ENCODE results near the gene STXBP4. TPM values are rescaled to one million over a fixed set of nuclear protein-coding genes. Genes with fewer than 3 reads are reported as not detected.
A peak's percentile ranks its signal among the peaks of the same experiment; 100 is the strongest.

Gene STXBP4
- total and polyA plus RNA-seq, 2 experiments from 2014 or later, result 14.9 to 26.4 TPM

DNA sequence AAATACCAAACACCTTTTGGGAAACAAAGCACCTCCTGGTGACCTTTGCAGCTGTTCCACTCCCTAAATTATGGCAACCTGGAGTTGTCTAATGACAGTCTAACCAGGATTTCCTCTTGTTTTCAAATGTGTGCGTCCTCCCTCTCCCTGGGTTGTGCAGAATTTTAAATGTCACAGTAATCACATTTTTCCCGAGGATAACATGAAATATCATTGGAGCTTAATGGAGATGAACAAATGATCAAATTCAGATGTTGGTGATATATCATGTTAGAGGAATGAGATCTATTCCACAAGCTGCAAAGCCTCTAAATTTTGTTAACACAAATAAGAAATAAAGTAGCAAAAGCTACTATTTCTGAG is 209.3 kb downstream of the STXBP4 start:
- Histone ChIP-seq H3K4me1 (ENCODE audit: low read depth) (no peaks in the 10 kb centered on the region), H3K27me3 (no peaks in the 10 kb centered on the region), H3K36me3 (no peaks in the 10 kb centered on the region), H3K9me3 (ENCODE audit: low read depth) (no peaks in the 10 kb centered on the region), H3K27ac (no peak overlapping the region), H3K4me3 (no peak overlapping the region)
- no peak for TF ChIP-seq CTCF (IDR thresholded peaks at IDR 0.05; ENCODE audit: low read depth, low read length)
- DNase-seq (ENCODE audit: low read depth in 1 of 2, low spot score in 1 of 2), result no peak

DNA sequence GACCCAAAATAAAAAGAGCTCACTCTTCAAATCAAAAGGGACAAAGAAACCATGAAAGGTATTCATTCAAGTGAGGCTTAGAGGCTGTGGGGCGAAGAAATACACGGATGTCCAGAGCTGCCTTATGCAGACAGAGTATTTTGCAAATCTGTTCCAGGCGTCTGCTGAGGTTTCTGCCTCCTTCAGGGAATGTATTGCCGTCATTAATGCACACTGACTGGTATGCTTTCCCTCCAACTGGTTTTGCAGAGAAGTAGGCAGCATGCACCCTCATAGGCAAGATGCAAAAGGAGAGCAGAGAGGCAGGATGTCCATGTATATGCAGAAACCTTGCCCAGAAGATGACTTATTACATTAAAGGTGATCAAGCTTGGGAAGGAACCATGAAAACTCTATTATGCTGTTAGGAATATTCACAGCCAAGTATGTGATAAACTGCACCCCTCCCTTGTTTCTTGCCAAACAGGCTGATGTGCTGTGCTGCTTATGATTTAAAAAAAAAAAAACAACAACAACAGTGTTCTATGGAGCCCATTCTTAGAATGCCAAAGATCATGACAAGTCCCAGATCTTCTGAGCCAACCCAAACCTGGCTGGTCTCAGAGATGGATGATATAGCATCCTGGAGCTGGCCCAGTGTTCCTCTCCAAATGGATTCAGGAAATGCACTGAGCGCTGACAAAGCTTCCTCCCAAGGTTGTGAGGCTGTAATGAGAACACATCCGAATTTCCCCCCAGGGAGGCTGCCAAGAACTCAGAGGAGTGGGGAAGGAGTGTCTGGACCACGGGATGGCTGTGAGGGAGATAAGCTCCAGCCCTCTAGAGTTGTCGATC is 218.6 kb downstream of the STXBP4 start:
- no peaks in the 10 kb centered on the region for H3K36me3 ChIP-seq
- H3K4me1 ChIP-seq (ENCODE audit: low read depth), result no peaks in the 10 kb centered on the region
- H3K27ac ChIP-seq, result no peak overlapping the region
- no peak for TF ChIP-seq CTCF (IDR thresholded peaks at IDR 0.05; ENCODE audit: low read depth, low read length)
- DNase-seq (ENCODE audit: low read depth in 1 of 2, low spot score in 1 of 2), result peak in 1 of 2 donors; percentile 5
- H3K4me3 ChIP-seq, result no peak overlapping the region
- H3K9me3 ChIP-seq (ENCODE audit: low read depth), result no peaks in the 10 kb centered on the region
- no peaks in the 10 kb centered on the region for H3K27me3 ChIP-seq

DNA sequence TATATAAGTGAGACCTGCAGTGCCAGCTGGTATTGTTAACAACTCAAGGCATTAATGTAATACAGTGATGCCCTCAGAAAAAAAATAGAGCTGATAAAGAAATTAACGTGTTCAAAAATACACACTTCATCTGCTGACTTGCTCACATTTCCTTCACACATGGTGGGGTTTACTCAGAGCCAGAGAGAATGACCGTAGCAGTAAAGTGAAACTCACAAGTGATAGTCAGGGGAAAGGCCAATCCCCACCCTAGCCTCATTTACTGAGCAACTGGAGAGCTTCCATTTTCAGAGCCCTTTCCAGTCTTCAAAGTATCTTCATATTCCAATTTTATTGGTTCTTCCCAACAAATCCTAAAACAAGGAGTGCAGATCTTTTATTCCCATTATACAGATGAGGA is 222.2 kb downstream of the STXBP4 start:
- no peaks in the 10 kb centered on the region for H3K27me3 ChIP-seq

GRCh38 chr17:55198690-55199370 is 230.3 kb downstream of the STXBP4 start:
- TF ChIP-seq CTCF (IDR thresholded peaks at IDR 0.05; ENCODE audit: low read depth, low read length), result no peak
- Histone ChIP-seq H3K9me3 (ENCODE audit: low read depth) (no peaks in the 10 kb centered on the region), H3K27ac (no peak overlapping the region), H3K36me3 (no peaks in the 10 kb centered on the region), H3K4me1 (ENCODE audit: low read depth) (no peaks in the 10 kb centered on the region), H3K27me3 (no peaks in the 10 kb centered on the region), H3K4me3 (no peak overlapping the region)
- no peak for DNase-seq (ENCODE audit: low read depth in 1 of 2, low spot score in 1 of 2)

More for the DNA sequence above, 222.2 kb downstream of the STXBP4 start:
- H3K9me3 ChIP-seq (ENCODE audit: low read depth), result no peaks in the 10 kb centered on the region
- H3K4me3 ChIP-seq, result no peak overlapping the region
- TF ChIP-seq CTCF (IDR thresholded peaks at IDR 0.05; ENCODE audit: low read depth, low read length), result no peak
- H3K36me3 ChIP-seq, result no peaks in the 10 kb centered on the region
- no peak overlapping the region for H3K27ac ChIP-seq
- DNase-seq (ENCODE audit: low read depth in 1 of 2, low spot score in 1 of 2), result no peak
- H3K4me1 ChIP-seq (ENCODE audit: low read depth), result no peaks in the 10 kb centered on the region

GRCh38 chr17:55200904-55201303 is 232.3 kb downstream of the STXBP4 start:
- Histone ChIP-seq H3K9me3 (ENCODE audit: low read depth) (no peaks in the 10 kb centered on the region), H3K27ac (no peak overlapping the region), H3K27me3 (no peaks in the 10 kb centered on the region), H3K36me3 (no peaks in the 10 kb centered on the region), H3K4me1 (ENCODE audit: low read depth) (no peaks in the 10 kb centered on the region), H3K4me3 (no peak overlapping the region)
- no peak for TF ChIP-seq CTCF (IDR thresholded peaks at IDR 0.05; ENCODE audit: low read depth, low read length)
- DNase-seq (ENCODE audit: low read depth in 1 of 2, low spot score in 1 of 2), result no peak

Measured in cardiac muscle cell (in vitro differentiated cells and primary cell).